Fibroblast of upper back skin (primary cell): ENCODE measurements around the gene MRPL1.
A peak's percentile ranks its signal among the peaks of the same experiment; 100 is the strongest.

ENCODE experiments used
- DNase-seq: peaks from one replicate; pipeline ENCODE4 v3.0.0-alpha.2; 2013

The MRPL1 gene

DNA sequence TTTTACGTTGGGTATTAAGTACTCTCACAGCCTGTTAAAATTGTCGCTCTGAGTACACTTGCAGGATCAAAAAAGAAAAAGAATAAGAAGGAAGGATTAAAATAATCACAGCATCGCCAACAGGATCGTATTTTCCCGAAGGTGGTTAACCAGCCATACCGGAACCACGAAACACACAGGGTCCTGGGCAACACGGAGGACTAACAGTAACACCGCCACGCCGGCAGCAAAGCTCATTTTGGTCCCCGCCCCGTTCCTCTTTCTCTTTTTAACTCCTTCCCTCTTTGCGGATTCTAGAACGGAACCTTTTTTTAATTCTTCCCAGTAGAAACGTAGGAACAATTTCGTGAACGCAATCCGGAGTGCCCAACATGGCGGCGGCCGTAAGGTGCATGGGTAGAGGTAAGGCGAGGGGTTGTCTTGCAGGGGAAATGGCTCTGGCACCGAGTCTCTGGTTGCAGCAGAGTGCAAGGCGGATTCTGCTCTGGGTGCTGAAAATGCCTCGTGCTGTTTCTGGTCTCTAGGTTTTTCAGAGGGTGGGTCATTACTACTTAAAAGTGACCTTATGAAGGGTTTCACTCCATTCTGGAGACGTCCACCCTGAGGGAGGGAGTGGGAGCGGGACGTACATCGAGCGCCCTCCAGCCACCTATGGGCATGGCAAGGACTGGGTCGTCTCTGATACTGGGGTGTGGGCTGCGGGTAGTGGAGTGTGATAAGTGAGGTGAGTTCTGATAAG is at the start of gene MRPL1:
Gene MRPL1 (plus strand): TSS at position 353 of the 739 bp plus-strand sequence. CDS start 19 bp downstream, at position 372.
- peak; percentile 96 for DNase-seq

DNA sequence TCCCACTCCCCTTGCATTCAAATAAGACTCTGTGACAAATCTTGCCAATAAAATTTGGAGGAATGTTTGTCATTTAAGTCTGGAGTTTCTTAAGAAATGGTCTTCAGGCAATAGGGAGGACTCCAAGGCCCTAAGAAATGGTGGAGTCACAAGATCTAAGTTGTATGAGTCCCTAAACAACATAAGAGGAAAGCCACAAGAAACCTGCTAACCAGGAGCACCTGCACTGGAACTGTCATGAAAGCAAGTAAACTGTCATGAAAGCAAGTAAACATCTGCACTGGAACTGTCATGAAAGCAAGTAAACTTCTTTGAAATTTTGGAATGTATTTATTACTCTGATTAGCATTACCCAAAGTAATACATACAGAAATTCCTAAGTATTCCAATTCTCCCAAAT is 47.0 kb upstream of the MRPL1 start:
- no peak for DNase-seq

DNA sequence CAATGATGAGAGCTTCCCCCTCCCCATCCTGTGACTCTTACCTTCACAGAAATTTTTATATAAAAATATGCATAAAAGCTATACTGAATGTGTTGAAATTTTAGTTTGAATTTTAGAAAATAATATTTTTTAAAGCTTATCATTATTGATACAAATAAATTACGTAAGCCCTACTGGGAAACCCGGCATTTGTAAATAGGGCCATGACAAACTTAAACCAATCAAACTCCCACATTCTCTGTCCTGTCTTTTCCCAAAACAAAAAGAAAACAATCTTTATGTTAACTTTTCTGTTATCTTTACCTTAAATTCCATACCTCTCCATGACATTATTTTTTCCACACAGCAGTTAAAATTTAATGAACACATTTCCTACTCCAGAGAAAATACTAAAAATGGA is 46.1 kb upstream of the MRPL1 start:
- DNase-seq: no peak

DNA sequence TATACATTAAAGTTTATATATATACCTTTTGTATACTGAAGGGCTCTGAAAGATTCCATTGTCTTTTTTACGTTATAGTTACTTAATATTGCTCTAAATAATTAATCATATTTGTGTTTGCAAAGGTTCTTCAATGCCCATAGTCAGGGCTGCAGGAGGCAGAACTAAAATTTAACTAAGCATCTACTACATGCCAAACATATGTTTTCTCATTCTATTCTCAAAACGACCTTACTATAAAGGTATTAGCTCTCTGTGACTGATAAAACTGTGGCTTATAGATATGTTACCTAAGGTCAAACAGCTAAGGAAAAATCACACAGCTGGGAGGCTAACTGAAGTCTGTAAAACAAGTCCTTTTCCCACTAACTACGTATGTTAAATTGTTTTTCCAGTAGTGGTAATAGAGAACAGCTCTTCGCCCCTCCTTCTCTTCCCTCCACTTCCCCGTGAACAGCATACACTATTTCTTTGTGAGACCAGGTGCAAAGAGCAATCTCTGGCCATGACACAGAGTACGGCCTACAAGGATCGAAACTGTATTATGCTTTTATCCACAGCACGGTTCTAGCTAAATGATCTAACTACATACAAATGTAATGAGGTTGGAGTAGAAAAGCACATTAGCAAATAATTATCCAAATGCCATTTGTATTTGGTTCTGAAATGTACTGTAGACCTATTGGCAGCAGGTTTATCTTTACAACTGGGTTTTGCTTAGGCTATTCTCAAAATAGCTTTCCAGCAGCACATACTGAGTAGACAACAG is 45.1 kb upstream of the MRPL1 start:
- no peak for DNase-seq

DNA sequence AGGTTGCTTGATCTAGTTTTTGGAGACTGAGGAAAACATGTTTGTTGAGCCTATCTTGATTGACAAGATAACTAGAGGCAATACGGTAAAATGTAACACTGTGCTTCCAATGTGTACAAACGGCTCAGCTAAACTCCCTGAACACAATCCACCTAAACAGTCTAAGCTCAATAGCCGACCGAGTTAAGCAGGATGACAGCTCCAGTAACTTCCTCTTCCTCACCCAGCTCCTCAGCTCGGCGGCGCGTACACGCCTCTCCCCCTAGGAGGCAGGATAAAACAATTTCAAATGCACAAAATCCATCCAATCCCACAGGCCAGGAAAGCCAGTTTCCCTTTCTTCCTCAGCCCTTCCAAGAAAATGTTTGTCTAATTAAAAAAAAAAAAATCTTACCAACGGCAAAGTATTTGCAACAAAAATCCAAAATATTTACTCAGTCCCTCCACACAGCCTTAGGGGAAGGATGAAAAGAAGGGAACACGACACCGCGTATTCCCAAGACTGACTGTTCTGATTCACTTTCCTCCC is 44.5 kb upstream of the MRPL1 start:
- DNase-seq: peak; percentile 77

DNA sequence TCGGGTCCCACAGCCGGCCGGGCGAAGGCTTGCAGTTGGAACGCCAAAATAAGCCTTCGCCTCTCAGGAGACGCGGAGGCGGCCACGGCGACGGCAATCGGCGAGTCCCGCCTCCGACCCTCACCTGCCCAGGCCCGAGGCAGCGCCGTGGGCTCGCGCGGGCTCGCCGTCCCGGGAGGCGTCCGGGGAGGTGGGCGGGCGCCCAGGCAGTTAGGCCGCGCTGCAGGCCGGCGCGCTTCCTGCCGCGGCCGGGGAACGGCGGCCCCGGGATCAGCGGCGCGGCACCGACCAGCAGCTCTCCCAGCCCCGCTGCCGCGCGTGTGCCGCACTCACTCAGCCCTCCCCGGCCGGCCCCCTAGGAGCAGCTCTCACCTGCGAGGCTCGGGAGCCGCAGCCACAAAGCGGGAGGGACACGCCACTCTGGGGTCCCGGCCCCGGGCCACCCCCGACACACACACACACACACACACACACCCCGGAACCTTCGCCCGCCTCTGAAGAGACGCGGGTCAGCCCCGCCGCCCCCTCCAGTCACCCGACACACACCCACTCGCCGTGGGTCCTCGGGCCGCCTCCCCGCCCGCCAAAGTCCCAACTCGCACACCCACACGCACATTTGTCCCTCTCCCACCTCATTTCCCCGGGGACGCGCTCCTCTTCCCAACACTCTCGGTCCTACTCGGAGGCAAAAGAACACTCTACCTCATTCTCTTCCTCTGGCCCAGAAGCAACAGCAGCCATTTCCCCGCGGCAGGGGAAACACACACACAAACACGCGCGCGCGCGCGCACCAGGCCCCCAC is 43.8 kb upstream of the MRPL1 start, which contains the start of gene CNOT6L:
Gene CNOT6L (minus strand): TSS at position 767 of the 802 bp plus-strand sequence. CDS start 60 bp downstream, at position 707.
- peak; percentile 56 for DNase-seq

DNA sequence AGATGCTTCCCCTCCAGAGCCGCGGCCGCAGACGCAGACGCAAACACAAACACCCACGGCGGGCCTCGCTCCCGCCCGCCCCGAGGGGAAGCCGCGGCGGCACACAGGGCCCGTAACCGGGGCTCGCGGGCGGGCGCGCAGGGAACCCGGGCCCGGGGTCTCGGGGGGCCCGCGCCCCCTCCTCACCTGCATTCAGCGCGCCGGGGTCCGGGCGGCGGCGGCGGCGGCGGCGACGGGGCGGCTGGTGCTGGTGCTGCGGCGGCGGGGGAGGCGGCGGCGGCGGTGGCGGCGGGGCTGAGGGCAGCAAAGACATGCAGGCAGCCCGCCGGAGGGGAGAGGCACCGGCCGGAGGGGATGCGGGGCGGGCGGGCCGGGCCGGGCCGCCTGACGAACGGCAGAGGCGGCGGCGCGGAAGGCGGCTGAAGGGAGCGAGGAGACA is 43.2 kb upstream of the MRPL1 start:
- no peak for DNase-seq

DNA sequence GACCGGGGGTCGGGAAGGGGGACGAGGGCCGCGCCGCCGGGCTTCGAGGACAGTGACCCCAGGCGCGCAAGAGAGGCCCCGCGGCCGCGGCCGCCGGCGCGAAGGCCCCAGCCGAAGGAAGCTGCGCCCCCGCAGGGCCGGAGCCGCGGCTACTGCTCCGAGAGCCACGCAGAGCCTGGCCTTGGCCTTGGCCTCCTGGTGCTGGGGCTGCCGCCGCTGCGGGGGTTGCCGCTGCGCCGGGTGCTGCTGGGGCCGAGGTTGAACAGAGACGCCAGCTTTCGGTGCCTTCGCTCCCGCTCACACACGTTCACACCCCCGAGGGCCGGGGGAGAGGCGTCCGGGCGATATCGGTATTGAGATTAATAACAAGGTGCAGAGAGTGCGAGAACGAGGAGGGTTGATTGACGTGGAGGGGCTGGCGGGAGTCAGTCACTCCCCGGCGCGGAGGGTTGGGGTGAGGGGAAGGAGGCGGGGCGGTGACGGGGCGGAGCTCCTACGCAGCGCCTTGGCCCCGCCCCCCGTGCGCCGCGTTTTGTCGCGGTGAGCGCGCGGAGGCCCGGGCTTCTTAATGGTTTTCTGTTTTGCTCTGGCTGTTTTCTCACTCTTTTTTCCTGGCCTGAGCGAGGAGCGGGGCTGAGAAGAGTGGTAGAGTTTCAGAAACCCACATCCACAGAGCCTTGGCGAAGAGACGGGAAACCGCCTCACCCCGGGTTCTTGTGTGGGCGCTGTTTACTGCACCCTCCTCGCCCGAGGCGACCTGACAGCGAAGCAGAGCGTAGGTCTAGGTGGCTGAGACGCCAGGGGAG is 42.6 kb upstream of the MRPL1 start:
- DNase-seq: peak; percentile 79

DNA sequence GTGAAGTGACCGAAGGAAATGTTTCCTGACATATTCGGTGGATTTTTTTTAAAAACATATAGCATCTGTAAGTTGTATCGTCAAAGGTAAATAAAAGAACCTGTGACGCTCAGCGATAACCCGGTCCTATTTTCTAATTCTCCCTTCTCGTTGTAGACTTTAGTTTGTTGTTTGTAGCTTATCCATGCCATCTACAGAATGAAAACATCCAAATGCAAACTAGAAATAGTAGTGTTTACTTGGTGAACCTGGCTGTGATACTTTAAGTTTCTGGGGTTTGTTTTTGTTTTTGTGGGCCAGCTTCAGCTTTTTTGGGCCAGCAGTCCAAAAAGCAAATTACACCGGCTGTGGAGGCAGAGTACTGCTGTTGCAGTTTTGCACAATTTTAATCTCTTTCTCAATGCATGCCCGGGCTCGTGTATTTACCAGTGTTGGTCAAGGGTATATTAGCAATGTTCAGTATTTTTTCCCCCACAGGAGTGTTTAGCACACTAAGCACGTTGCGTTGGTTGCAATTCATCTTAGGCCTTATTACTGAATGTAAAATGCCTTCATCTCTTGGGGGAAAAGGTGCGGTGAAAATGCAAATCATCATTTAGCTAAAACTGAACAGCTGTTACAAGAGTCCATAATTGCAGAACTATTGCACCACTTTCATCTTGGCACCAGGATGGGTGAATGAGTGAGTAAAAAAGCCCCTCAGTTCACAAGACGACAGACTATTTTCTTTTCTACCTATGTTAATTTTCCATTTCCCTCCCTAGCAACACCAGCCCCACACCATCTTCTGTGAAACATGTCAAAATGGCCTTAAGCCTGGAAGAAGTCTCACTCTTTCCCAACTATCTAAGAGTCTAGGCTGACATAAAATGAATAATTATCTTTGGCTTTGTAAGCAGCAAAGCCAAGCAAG is 41.7 kb upstream of the MRPL1 start:
- DNase-seq: no peak

DNA sequence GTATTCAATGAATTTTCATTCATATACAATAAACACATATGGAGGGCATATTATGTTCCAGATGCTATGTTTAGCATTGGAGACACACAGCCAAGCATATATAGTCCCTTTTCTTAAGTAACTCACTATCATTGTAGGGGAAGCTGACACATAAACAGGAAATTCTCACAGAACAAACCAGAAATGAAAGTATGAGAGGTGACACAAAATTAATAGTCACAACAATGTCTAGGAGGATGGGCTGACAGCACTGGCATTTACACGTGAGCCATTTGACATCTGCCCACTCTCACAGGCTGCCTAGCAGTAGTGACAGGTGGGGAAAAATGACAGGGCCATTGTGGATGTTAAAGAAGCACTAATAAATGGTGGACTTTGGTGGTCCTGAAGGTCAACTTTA is 40.9 kb upstream of the MRPL1 start:
- DNase-seq: no peak

DNA sequence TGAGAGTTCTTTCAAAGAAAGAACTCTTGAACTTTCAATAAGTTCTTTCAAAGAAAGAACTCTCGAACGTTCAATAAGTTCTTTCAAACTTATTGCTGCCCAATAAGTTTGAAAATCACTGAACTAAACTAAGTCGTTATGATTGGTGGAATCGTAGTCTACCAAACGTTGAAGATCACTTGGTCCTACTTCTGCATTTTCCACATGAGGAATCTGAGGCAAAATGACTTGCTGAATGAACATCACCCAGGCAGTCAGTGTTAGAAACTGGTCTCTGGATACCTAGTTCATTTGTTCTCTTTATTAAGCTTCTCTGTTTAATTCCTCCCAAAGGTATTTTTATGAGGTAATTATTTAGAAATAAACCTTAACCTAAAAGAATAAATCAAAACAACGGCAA is 36.4 kb upstream of the MRPL1 start:
- DNase-seq: no peak

DNA sequence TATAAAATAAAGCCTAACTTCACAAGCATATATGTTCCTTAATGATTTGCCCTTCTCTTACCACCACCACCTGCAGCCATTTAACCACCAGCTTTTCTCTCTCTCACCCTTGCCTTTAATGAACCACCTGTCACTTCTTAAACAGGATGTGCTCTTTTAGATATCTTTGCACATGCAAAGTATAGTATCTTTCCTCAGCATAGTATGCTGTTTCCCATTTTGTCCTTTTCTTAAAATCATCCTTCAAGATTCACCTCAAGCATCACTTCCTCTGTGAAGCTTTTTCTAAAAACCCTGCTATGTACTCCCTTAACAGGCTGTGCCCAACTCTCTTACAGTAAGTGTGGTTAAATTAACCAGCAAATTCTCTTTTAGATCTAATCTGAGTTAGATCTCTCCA is 35.3 kb upstream of the MRPL1 start:
- no peak for DNase-seq

DNA sequence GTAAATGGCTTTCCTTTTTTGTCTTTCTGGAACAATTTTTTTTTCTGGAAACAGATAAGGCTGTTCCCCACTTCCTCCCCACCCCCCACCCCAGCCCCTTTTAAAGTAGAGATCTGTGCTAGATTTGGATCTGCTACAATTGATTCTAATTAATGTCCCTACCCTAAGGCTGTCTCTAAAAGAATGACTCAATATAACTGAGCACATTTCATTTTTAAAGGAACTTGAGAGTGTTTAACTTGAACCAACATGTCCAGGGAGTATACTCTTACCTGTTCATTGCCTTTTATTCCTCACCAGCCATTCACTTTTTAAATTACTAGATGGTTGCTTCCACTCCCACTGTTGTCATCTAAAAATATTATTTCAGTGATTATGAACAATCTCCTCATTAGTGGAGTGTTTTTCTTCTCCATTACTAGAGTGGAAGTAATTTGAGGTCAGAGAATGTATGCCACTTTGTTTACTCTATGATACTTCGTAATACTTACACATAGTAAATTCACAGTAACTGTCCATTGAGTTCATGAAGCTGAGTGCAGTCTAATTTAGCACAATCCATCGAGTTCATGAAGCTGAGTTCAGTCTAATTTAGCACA is 29.4 kb upstream of the MRPL1 start:
- DNase-seq: no peak

DNA sequence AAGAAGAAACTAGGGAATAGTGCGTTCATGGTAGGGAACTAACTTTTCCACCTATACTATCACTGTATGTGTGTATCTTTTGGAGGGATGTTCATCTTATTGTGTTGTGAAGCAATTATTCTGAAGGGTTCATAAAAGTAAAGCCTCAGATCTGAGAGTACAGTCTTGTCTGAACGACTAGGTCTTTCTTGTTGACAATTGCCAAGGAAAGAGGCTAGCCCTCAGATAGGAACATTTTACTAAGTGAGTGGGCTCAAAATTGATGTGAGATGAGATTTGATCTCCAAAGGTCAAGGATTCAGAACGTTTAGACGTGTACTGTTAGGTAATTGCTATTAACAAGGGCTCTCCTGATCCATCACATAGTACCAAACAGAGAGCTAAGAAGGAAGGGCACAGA is 28.2 kb upstream of the MRPL1 start:
- DNase-seq: no peak

DNA sequence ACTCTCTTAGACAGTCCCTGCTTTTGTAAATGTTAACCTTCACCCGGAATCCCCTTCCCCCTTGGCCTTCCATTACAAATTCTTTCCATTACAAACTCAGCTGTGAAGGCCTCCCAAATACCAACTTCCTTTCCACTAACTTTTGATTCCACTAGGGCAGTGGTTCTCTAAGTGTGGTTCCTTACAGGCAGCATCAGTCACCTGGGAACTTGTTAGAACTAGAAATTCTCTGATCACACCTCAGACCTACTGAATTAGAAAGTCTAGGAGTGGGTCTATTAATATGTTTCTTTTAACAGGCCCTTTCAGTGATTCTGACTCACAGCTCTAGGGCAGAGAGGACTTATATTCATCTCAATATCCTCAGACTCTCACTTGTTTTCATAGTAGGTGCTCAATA is 19.0 kb upstream of the MRPL1 start:
- DNase-seq: no peak

DNA sequence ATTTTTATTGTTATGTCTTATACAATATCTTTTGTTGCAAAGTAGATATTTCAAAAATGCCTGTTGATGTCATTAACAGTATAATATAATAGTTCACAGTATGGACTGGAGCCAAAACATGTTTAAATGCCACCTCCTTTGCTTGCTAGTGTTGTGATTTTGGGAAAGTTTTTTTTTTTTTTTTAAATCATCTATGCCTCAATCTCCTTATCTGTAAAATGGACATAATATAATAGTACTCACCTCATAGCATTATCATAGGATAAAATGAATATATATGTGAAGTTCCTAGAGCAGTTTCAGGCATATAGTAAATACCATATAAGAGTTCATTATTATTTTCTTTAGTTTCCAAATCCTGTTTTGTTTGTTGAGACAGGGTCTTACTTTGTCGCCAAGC is 18.3 kb upstream of the MRPL1 start:
- DNase-seq: no peak

DNA sequence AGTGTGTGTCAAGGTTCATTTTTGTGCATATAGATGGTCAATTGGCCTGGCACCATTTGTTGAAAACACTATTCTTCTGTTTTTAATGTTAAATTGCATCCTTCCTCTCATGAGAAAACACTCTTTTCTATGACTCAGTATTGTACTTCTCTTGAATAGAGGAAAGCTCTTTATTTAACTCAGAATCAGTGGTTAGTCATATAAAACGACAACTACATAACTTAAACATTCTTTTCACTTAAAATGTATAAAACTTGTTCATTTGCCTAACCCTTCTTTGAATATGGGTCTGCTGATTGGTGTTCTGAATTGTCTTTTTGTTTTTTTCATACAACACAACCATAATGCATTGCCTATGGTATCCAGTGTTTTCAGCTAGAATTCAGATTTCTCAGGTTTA is 17.2 kb upstream of the MRPL1 start:
- no peak for DNase-seq

DNA sequence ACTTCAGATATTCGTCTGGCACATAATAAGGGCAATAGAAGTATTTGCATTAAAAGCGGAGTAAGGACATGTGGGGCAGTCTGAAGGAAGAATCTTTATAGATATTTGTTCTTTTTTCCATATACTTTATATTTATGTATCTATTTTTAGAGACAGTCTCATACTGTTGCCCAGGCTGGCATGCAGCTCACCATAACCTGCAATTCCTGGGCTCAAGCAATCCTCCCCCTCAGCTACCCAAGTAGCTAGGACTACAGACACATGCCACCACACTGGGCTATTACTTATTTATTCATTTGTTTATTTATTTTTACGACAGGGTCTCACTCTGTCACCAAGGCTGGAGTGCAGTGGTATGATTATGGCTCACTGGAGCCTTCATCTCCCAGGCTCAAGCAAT is 16.7 kb upstream of the MRPL1 start:
- no peak for DNase-seq

DNA sequence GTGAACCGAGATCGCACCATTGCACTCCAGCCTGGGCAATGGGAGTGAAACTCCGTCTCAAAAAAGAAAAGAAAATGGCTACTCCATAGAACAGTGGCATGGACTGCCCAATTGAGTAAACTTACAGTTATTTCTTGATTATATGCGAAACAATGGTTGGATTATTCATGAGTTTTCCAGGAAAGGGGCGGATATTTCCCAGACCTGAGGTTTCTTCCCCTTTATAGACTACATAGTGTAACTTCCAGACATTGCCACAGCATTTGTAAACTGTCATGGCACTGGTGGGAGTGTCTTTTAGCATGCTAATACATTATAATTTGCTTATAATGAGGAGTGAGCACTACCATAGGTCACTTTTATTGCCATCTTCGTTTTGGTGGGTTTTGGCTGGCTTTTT is 14.1 kb upstream of the MRPL1 start:
- DNase-seq: no peak

DNA sequence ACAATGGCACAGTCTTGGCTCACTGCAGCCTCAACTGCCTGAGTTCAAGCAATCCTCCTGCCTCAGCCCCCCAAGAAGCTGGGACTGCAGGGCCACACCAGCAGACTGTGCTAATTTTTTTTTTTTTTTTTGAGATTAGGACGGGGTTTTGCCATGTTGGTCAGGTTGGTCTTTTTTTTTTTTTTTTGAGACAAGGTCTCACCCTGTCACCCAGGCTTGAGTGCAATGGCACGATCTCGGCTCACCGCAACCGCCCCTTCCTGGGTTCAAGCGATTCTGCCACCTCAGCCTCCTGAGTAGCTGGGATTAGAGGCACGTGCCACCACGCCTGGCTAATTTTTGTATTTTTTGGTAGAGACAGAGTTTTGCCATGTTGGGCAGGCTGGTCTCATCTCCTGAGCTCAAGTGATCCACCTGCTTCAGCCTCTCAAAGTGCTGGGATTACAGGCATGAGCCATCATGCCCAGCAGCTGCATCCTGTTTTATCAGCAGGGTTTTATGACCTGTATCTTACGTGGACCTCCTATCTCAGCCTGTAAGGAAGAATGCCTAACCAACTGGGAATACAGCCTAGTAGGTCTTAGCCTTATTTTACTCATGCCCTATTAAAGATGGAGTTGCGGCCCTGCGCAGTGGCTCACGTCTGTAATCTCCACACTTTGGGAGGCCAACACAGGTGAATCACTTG is 13.2 kb upstream of the MRPL1 start:
- no peak for DNase-seq
